GM19240 (cell line): Measurements from ENCODE around the gene IMPDH1.

Source experiments
- DNase-seq: peaks from one replicate; pipeline ENCODE4 v3.0.0; 2011; ENCODE audit warnings: low spot score; ENCODE audit not compliant: insufficient read length

Gene IMPDH1

GRCh38 chr7:128405471-128406313, 4.1 kb downstream of the IMPDH1 start:
- no peak for DNase-seq

GRCh38 chr7:128404886-128405470, 4.8 kb downstream of the IMPDH1 start:
- DNase-seq: no peak

GRCh38 chr7:128404143-128404681, 5.6 kb downstream of the IMPDH1 start:
- no peak for DNase-seq

- no peak for DNase-seq
Measured at GRCh38 chr7:128403676-128404075, 6.1 kb downstream of the IMPDH1 start.

DNA sequence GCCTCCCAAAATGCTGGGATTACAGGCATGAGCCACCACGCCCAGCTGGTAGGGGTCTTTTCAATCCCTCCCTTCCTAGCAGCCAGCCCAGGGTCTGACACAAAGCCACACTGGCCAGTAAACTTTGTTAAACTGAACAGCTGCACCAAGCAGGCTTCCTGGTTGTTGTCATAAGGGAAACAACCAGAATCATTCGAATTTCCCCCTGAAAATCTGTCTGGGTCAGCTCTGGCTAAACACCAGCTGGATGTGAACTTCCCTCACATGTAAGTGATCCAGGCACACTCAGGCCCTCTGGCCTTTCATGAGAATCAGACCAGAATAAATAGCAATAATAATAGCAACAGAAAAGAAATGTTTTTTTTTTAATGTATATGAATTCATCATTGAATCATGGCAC, 7.4 kb downstream of the IMPDH1 start:
- no peak for DNase-seq

DNA sequence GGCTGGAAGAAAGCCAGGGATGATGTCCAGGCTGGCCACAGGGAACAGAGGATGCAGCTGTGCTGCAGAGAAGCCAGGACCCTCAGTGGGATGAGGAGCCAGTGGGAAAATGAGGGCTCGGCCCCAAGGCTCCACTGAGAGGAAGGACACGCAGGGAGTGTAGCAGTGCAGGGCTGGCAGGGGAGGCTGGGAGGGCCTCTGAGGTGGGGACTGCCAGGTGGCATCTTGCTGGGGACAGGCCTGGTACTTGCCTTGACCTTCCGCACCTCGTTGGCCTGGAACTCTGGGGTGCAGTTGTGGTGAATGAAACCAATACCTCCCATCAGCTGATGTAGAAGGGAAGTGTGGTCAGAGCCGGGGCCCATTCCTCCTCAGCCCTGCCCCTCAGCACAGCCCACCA, 9.2 kb downstream of the IMPDH1 start:
- DNase-seq: no peak

DNA sequence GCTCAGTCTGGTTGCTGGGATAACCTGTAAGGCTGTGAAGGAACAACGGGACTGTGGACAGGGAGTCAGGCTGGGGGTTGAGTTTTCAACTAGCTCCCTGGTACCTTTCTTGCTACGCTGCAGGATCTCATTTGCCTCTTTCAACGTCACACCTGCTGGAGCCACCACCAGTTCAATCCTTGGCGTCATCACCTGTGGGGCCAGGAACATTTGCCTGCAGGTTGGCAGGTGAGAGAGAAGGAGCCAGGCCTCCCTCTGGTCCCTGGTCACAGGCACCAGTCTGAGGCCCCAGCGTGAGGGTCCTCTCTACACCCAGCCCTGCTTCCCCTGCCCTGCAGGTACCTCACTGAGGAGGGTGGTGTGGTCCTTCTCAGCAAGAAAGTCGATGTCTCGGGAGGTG, 9.8 kb downstream of the IMPDH1 start:
- no peak for DNase-seq

DNA sequence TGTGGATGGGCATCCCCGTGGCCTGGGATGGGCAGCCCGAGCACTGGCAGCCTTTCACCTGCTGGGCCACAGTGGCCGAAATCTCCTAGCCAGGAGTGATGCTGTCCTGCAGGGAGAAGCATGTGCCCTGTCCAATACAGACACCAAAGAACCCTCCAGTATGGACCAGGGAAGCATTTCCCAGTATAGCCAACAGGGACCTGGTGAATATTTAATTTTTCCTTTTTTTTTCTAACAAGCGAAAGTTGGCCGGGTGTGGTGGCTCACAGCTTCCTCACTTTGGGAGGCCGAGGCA, 11.0 kb downstream of the IMPDH1 start:
- no peak for DNase-seq

- DNase-seq: no peak
Measured at GRCh38 chr7:128398016-128398840, 11.6 kb downstream of the IMPDH1 start.

- DNase-seq: no peak
Measured at GRCh38 chr7:128396357-128396756, 13.4 kb downstream of the IMPDH1 start.

GRCh38 chr7:128395748-128396147, 14.0 kb downstream of the IMPDH1 start:
- no peak for DNase-seq

- DNase-seq: no peak
Measured at GRCh38 chr7:128394904-128395496, 14.8 kb downstream of the IMPDH1 start.

DNA sequence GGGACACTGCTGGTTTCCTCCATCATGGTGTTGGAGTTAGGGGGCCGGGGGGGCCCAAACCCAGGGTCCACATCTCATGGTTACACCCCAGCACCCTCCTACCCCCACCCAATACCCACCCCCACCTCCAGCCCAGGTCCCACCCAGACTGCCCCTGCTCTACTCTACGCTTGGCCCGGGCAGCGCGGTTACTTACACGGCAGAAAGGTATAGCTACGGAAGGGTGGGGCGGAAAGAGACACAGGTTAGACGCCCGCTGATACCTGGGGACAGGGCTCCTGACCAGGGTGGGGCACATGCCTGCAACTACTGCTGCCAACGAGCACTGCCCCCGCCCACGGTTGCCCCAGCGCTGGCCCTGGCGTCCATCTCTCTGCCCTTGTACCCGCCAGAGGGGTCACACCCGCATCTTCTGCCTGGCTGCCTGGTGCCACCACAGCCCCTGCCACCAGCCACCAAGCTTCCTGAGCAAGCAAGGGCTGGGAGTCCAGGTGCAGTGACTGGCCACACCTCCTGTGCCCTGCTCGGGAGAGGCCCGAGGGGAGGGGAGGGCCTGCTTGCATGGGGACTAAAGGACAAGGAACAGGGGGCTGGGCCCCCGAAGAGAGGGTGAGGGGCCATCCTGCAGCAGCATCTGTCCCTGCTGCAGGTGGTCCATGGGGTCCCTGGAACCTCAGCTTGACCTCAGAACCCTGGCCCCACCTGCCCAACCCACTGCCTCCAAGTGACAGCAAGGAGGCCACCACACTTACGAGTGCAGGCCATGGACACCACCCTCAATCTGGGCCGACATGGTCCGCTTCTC, 16.1 kb downstream of the IMPDH1 start:
- DNase-seq: no peak

DNA sequence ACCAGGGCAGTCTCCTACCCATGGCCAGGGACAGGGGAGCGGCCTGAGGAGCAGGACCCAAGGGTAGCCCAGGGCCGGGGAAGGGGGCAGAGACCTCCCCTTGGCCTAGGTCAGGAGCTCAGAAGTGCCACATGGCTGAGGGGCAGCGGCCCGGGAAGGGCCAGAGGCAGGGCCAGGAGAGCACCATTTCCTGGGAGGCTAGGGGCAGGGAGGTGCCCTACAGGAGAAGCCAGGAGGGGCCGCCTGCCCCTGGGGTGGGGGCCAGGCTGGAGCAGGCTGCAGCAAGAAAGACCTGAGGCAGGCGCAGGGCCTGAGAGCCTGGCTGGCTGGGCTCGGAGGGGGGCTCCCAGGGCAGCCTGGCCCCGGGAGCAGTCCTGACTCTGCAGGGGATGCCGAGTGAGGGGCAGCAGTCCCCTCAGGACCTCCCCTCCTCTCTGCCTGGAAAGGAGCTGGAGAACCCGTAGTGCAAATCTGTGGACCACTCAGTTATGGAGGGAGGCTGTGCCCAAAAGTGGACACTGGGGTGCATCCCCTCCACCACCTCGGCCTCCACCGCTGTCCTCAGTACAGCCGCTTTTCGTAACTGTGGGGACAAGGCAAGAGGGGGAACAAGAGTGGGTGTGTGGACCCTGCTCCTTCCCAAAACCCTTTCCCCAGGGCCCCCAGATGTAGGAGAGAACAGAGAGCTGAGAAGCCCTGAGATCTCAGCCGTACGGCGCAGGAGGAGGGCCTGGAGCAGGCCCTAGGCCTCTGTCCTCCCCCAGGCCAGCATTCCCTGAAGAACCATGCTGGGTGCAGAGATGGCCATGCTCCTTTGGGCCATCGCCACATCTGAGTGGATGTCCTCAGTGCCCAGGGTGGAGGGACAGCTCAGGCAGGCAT, 17.1 kb downstream of the IMPDH1 start:
- DNase-seq: no peak

GRCh38 chr7:128391805-128392204, 18.0 kb downstream of the IMPDH1 start:
- DNase-seq: no peak

GRCh38 chr7:128390871-128391565, 18.8 kb downstream of the IMPDH1 start:
- no peak for DNase-seq

DNA sequence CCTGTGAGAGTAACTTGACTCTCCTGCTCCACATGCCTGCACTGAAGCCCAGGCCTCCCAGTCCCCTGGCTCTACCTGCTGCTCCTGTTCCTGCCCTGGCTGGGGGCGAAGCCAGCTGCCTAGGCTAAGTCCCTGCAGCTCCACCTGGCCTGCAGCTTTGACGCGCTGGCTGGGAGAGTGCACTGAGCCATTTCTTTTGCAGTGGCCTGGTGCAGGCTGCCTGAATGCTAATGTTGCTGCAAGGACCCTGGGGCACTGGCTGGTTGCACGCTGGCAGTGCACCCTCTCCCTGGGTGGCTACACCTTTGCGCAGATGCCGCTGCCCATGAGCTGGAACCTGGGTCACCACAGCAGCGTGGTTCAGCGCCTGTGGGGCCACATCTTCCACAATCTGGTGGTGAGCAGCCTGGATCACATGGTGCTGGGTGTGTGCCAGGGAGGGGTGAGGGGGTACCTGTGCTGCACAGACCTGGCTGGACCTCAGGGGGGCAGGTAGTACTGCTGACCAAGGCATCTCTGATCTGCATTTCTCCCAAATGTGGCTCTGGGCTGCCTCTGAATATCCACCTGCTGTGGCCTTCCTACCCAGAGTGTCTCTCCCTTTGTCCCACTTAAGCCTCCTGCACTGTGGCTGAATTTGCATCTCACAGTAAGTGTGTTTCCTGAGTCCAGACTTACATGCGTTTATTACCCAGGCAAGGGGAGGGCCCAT, 20.0 kb downstream of the IMPDH1 start:
- DNase-seq: no peak

DNA sequence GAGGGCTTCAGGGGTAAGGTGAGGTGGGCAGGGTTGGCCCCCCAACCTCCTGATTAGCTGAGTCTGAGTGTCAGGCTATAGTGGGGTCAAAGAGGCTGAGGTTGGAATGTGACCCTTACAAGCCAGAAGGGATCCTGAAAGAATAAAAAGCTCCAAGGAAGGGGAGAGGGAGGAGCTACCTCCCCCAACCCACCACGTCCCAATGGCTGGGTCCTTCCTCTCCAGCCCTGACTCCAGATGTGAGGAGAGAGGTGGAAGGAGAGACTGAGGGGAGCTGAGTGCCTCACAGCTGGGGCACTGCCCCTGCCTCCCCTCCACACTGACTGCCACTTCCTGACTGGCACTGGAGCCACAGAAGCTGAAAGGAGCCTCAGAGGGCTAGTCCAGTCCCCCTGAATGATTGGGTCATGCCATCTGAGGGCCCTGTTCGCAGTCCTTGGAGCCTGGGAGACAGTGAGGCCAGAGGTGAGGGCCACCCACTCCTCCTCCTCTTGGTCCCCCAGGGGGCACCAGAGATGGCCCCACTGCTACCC, 20.6 kb downstream of the IMPDH1 start:
- DNase-seq: no peak

DNA sequence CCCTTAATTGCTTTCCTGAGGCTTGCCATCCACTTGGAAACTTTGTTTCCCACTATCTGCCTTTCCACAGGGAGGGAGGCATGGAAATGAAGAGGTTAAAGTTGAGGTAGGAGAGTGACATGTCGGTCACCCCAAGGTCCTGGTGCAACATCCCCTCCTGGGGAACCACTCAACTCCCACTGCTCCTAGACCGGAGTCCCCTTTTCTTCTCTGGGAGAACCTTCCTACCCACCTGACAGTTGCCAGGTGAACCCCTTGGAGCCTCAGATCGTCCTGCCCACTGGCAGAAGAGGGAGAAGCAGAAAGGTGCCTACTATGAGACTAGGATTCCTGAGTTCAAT, 21.7 kb downstream of the IMPDH1 start:
- no peak for DNase-seq
